Activated CD8-positive, alpha-beta memory T cell treated with anti-CD3 and anti-CD28 coated beads, Interleukin-2, amount 10 ng/mL, durations not matched to agents 7 days and 5 days (primary cell): ENCODE results near the gene HOXA4. TPM values are rescaled to one million over a fixed set of nuclear protein-coding genes. Genes with fewer than 3 reads are reported as not detected.
A peak's percentile ranks its signal among the peaks of the same experiment; 100 is the strongest.

Experiments used
- ATAC-seq: fragments of 150-1000 bp; cut with Tn5 transposase; one replicate; pipeline ENCODE4 v1.10.0; 2021; ENCODE audit warnings: moderate library complexity
- CTCF ChIA-PET: fragments of 350-600 bp; sonication (Branson Sonifier 250); formaldehyde crosslinking; loops from one replicate; lab custom pipeline; 2021; ENCODE audit warnings: antibody characterized with exemption; lab: Charles Lee
- DNase-seq: peaks from one replicate; pipeline ENCODE4 v3.0.0-alpha.2; 2020
- H3K27ac Mint-ChIP-seq: one replicate; pipeline ENCODE4 v1.8.0; 2021; ENCODE audit warnings: mild to moderate bottlenecking, mixed read lengths
- H3K27me3 Mint-ChIP-seq: one replicate; pipeline ENCODE4 v1.8.0; 2021; ENCODE audit warnings: mixed read lengths
- H3K36me3 Mint-ChIP-seq: one replicate; pipeline ENCODE4 v1.8.0; 2021; ENCODE audit warnings: mild to moderate bottlenecking, mixed read lengths
- H3K4me1 Mint-ChIP-seq: one replicate; pipeline ENCODE4 v1.8.0; 2021; ENCODE audit warnings: mixed read lengths
- H3K4me3 Mint-ChIP-seq: one replicate; pipeline ENCODE4 v1.8.0; 2021; ENCODE audit warnings: mild to moderate bottlenecking, moderate library complexity, mixed read lengths
- H3K9me3 Mint-ChIP-seq: one replicate; pipeline ENCODE4 v1.8.0; 2022; ENCODE audit warnings: low read depth, mixed read lengths
- total RNA-seq, 2 experiments: library from RNA; stranded (reverse); gene quantifications; one replicate each; pipeline ENCODE4 v1.2.3, GENCODE V29; 2021

Gene HOXA4
- total RNA-seq, 2 experiments from 2014 or later, result not detected

DNA sequence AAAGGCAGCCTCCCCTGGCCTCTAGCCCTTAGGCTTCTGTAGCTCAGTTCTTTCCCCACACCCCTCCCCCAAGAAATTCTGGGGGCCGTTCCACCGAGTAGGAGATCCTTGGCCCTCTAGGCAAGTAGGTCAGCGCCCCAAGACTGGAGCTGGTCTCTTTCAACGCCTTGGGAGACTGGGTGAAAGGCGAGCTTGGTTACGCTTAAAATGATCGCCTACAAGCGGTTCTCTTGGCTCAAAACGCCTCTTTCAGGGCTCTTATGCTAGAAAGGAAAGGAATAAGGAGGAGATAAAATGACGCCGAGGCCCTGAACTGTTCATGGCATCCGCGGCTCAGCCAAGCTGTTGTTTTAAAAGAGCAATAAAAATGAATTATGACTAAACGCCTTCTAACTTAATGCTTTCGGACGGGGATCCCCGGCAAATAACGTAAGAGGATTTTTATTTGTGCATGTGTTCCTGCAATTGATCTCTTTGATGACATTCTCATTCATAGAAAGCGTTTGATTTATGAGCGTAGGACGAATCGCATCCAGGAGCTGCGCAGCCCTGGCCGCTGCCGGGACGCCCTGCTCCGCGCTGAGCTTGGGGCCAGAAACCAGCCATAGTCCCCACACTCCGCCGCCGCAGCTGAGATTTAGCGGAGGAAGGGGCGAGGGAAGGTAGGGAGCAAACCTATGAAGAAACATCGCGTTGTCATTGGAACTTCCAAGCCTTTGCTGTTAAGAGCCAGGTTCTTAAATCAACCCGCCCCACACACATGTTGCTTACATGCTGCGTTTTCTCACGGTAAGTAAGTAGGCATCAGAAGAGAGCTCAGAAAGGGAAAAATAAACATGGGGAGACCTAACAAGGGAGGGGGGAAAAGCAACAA is 31.7 kb downstream of the HOXA4 start:
- H3K4me3 Mint-ChIP-seq, result no peak overlapping the region

DNA sequence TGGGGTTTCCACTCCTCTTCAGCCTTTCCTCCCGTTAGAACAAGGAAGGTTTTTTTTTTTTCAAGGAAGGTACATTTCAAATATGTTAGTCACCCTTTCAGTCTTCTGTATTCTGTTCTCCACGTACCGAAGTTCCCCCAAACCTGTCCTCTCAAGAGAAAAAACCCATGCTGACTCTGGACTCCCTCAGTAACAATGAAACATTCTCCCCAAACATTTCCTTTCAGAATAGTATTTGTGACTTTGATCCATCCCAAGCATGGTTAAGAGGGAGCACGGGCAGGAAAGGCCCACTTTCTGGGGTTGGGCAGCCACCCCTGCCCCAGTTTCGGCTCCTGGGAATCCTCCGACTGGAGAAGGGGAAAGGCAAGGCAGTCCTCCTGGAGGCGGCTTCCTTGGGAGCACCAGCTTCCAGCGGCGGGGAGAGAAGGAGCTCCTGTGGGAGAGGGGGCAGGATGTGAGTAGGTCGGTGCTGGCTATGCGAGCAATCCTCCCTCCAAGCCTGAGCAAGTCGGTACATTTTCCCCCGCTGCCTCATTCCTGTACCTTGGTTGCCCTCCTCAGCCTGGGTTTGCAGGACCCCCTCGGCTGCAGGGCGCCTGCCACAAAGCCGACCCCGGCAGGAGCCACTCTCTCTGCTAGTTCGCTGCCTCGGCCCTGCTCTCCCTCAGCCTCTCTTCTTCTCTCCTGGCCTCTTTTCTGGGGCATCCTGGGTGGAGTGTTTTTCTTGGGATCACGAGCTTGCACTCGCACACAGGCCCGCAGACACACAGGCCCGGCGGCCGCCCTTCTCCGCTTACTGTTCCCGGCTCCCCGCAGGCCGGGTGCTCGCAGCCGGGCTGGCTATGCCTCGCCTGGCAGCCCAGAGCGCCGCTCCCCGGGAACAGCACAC is 32.6 kb downstream of the HOXA4 start:
- Mint-ChIP-seq H3K4me1 (peaks cover 22% of the 10 kb centered on the region), H3K36me3 (peaks cover 6% of the 10 kb centered on the region), H3K27ac (no peak overlapping the region), H3K27me3 (peaks cover 85% of the 10 kb centered on the region), H3K4me3 (peak overlapping the region; percentile 78), H3K9me3 (no peaks in the 10 kb centered on the region)
- no peak for DNase-seq
- ATAC-seq, result no peak
- CTCF ChIA-PET, result interaction anchor here (1.7 kb wide), 1 partner anchor 32 kb away, joined by 5 read pairs; the partner anchor contains the start of gene HOXA4

More for the DNA sequence above, 31.7 kb downstream of the HOXA4 start:
- peaks cover 8% of the 10 kb centered on the region for H3K36me3 Mint-ChIP-seq
- DNase-seq, result no peak
- no peak overlapping the region for H3K27ac Mint-ChIP-seq
- H3K27me3 Mint-ChIP-seq, result peaks cover 85% of the 10 kb centered on the region
- CTCF ChIA-PET, result interaction anchor here (1.4 kb wide), 1 partner anchor 36 kb away, joined by 3 read pairs; no protein-coding TSS in a partner anchor
- H3K9me3 Mint-ChIP-seq, result no peaks in the 10 kb centered on the region
- peaks cover 23% of the 10 kb centered on the region for H3K4me1 Mint-ChIP-seq
- no peak for ATAC-seq

- CTCF ChIA-PET, result interaction anchor here (0.7 to 1.7 kb wide), 6 partner anchors 9 to 415 kb away, joined by 3 to 5 read pairs (median 3); partner anchors contain the start of genes HOXA4 and HOXA5
- Mint-ChIP-seq H3K36me3 (peaks cover 6% of the 10 kb centered on the region), H3K27ac (no peak overlapping the region), H3K4me3 (peak overlapping the region; percentile 78), H3K4me1 (peaks cover 16% of the 10 kb centered on the region), H3K27me3 (peaks cover 87% of the 10 kb centered on the region), H3K9me3 (no peaks in the 10 kb centered on the region)
- no peak for ATAC-seq
- no peak for DNase-seq
These were observed 33.6 kb downstream of the HOXA4 start for GRCh38 chr7:27096768-27097514.

- DNase-seq (peak; percentile 87), ATAC-seq (peak; percentile 93)
- H3K4me1 Mint-ChIP-seq, result peaks cover 12% of the 10 kb centered on the region
- H3K27ac Mint-ChIP-seq, result peak within 1 kb of the TSS; percentile 72
- peak within 1 kb of the TSS; percentile 78 for H3K4me3 Mint-ChIP-seq
- H3K9me3 Mint-ChIP-seq, result no peaks in the 10 kb centered on the region
- peaks cover 6% of the 10 kb centered on the region for H3K36me3 Mint-ChIP-seq
- CTCF ChIA-PET, result interaction anchor here (0.7 to 1.7 kb wide), 6 partner anchors 9 to 415 kb away, joined by 3 to 5 read pairs (median 3); partner anchors contain the start of genes HOXA4 and HOXA5
- H3K27me3 Mint-ChIP-seq, result peaks cover 87% of the 10 kb centered on the region
These were observed 34.4 kb downstream of the HOXA4 start, which contains the start of gene HOXA1 for GRCh38 chr7:27095897-27096767. Gene HOXA1, minus strand, starts transcription at chr7:27096000. Its CDS starts 88 bp downstream, at chr7:27095912.

DNA sequence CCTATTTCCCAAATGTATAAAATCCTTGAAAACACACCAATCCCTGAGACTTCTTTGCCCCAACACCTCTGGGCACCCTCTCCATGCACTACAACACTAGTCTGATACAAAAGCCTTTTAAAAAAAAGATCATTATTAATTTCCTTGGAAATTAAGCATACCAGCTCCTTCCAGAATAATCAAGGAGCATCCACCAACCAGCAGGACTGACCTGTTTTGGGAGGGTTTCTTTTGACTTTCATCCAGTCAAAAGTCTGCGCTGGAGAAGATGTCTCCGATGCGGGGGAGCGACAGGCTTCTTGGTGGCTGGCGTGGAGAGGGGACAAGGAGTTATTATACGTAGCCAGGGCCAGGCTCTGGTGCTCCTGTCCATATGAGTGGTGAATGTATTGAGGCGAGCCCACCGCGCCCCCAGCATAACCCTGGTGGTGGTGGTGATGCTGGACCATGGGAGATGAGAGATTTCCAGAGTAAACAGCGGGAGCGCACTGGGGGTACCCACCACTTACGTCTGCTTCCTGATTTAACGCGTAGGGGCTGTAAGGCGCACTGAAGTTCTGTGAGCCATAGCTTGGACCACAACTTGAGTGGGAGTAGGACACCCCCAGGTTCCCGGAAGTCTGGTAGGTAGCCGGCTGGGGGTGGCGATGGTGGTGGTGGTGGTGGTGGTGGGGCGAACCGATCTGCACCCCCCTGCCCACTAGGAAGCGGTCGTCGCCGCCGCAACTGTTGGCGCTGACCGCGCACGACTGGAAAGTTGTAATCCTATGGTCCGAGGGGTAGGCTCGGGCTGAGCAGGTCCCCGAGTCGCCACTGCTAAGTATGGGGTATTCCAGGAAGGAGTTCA is 35.3 kb downstream of the HOXA4 start:
- DNase-seq (peak; percentile 43), ATAC-seq (peak; percentile 17)
- peaks cover 87% of the 10 kb centered on the region for H3K27me3 Mint-ChIP-seq
- peak overlapping the region; percentile 65 for H3K27ac Mint-ChIP-seq
- CTCF ChIA-PET, result interaction anchor here (1.2 to 1.4 kb wide), 2 partner anchors 66 to 414 kb away, joined by 3 to 4 read pairs; no protein-coding TSS in a partner anchor
- H3K4me1 Mint-ChIP-seq, result peaks cover 12% of the 10 kb centered on the region
- peak overlapping the region; percentile 78 for H3K4me3 Mint-ChIP-seq
- no peaks in the 10 kb centered on the region for H3K9me3 Mint-ChIP-seq
- H3K36me3 Mint-ChIP-seq, result peaks cover 6% of the 10 kb centered on the region

DNA sequence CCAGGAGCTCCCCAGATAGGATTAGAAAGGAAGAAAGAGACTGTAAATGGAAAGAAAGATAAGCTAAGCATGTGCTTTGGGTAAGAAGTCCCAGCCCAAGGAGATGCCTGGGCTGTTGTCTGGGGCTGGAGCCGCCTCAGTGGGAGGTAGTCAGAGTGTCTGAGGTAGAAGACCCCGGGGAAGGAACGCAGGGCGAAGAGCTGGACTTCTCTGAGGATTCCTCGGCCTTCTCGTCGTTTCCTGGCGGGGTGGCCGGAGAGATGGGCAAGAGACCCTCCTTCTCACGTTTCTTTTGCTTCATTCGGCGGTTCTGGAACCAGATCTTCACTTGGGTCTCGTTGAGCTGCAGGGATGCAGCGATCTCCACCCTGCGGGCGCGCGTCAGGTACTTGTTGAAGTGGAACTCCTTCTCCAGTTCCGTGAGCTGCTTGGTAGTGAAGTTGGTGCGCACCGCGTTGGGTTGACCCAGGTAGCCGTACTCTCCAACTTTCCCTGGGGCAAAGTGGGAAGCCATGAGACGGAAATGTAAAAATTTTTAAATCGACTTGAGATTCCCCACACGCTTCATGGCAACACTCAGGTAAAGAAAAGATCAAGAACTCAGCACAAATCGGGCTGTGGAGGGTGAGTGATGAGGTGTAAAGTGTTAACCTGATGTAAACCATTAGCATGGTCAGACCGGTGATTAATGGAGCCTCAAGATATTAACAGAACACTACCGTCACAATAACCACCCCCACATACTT is 36.1 kb downstream of the HOXA4 start:
- no peak overlapping the region for H3K27ac Mint-ChIP-seq
- H3K27me3 Mint-ChIP-seq, result peaks cover 87% of the 10 kb centered on the region
- H3K36me3 Mint-ChIP-seq, result peaks cover 6% of the 10 kb centered on the region
- ATAC-seq (no peak), DNase-seq (no peak)
- CTCF ChIA-PET, result interaction anchor here (1.4 kb wide), 1 partner anchor 67 kb away, joined by 4 read pairs; no protein-coding TSS in a partner anchor
- H3K4me1 Mint-ChIP-seq, result peaks cover 12% of the 10 kb centered on the region
- peak overlapping the region; percentile 78 for H3K4me3 Mint-ChIP-seq
- H3K9me3 Mint-ChIP-seq, result no peaks in the 10 kb centered on the region

- CTCF ChIA-PET, result no interaction called here
- Mint-ChIP-seq H3K36me3 (peaks cover 8% of the 10 kb centered on the region), H3K27ac (no peak overlapping the region), H3K4me1 (peaks cover 15% of the 10 kb centered on the region), H3K4me3 (no peak overlapping the region), H3K9me3 (no peaks in the 10 kb centered on the region), H3K27me3 (peaks cover 87% of the 10 kb centered on the region)
- ATAC-seq (no peak), DNase-seq (no peak)
These were observed 37.2 kb downstream of the HOXA4 start for GRCh38 chr7:27093184-27093895.

DNA sequence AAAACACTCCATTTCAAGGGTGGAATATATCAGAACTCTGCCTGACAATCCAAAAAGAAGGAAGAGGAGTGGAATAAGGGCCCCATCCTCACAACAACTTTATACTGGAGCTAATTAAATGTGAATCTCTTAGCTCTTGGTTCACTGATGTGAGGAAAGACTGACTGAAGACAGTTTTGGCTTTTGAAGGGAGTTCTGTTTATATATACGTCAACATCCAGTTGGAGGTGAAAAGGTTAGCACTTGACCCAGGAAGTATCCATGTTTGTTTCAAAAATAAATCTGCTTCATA is 37.8 kb downstream of the HOXA4 start:
- CTCF ChIA-PET, result no interaction called here
- Mint-ChIP-seq H3K27me3 (peaks cover 87% of the 10 kb centered on the region), H3K4me1 (peaks cover 17% of the 10 kb centered on the region), H3K36me3 (peaks cover 8% of the 10 kb centered on the region), H3K27ac (no peak overlapping the region), H3K9me3 (no peaks in the 10 kb centered on the region), H3K4me3 (no peak overlapping the region)
- no peak for DNase-seq
- no peak for ATAC-seq

DNA sequence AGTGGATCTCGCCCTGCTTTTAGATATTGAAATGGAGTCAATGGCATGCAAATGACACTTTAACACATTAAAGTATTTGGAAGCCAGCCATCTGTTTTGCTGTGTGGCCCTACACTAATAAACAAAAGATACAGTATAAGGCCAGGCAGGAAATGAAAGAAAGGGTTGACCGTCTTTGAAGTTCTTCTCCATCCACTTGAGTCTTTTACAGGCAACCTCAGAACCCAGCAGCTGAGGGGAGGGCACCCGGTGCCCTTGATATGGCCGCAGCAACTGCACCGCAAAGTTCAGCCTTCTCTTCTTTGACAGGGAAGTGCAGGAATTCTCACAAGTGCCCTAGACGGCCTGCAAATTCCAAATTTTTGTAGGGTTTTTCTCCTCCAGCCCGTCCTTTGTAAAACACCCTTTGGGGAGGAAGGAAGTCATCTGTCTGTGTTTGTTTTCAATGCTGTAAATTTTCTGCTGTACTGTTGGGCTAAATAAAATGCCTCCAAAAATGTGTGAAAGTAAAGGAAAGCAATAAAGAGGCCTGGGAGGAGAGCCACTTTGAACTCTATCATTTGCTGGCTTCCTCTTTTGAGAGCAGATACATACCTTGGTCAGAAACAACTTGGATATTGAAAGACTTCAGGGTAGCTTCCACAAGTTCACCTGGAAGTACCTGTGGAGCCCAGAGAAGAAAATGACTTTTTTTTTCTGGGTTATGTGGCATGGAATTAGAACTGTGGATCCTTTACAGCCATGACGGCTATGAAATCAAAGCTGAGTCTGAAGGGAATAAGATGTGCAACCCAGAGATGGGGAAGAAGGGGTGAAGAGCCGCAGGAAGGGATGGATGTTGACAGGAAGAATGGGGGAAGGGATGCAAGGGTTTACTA is 38.4 kb downstream of the HOXA4 start:
- Mint-ChIP-seq H3K27me3 (peaks cover 87% of the 10 kb centered on the region), H3K36me3 (peaks cover 9% of the 10 kb centered on the region), H3K9me3 (no peaks in the 10 kb centered on the region), H3K27ac (no peak overlapping the region), H3K4me3 (no peak overlapping the region), H3K4me1 (peaks cover 17% of the 10 kb centered on the region)
- no peak for ATAC-seq
- DNase-seq, result no peak
- CTCF ChIA-PET, result interaction anchor here (0.5 kb wide), 1 partner anchor 145 kb away, joined by 3 read pairs; no protein-coding TSS in a partner anchor

GRCh38 chr7:27091105-27091504 is 39.5 kb downstream of the HOXA4 start:
- no peak overlapping the region for H3K27ac Mint-ChIP-seq
- no peak overlapping the region for H3K4me3 Mint-ChIP-seq
- no peak for DNase-seq
- ATAC-seq, result no peak
- no peaks in the 10 kb centered on the region for H3K9me3 Mint-ChIP-seq
- peaks cover 88% of the 10 kb centered on the region for H3K27me3 Mint-ChIP-seq
- peaks cover 15% of the 10 kb centered on the region for H3K4me1 Mint-ChIP-seq
- CTCF ChIA-PET, result no interaction called here
- peaks cover 8% of the 10 kb centered on the region for H3K36me3 Mint-ChIP-seq
